CD4-positive, alpha-beta T cell treated with Interleukin-17A for 4 hours (primary cell): ENCODE results near the gene KLRF2.

Experiments used
- DNase-seq: peaks from one replicate; pipeline ENCODE4 v3.0.0-alpha.2; 2020; ENCODE audit warnings: mixed read lengths

Gene KLRF2

GRCh38 chr12:9888665-9889273 is 7.5 kb downstream of the KLRF2 start:
- DNase-seq: no peak

- no peak for DNase-seq
Observed at GRCh38 chr12:9895215-9895971, 14.1 kb downstream of the KLRF2 start.

GRCh38 chr12:9897535-9897934 is 16.2 kb downstream of the KLRF2 start:
- no peak for DNase-seq

GRCh38 chr12:9899209-9899608 is 17.9 kb downstream of the KLRF2 start:
- DNase-seq: no peak

GRCh38 chr12:9900930-9901329 is 19.6 kb downstream of the KLRF2 start:
- no peak for DNase-seq

GRCh38 chr12:9902539-9903228 is 21.4 kb downstream of the KLRF2 start:
- DNase-seq: no peak

- peak; percentile 53 for DNase-seq
Observed at GRCh38 chr12:9906873-9907272, 25.6 kb downstream of the KLRF2 start.

- DNase-seq: no peak
Observed at GRCh38 chr12:9907769-9908168, 26.5 kb downstream of the KLRF2 start.

GRCh38 chr12:9908350-9908749 is 27.1 kb downstream of the KLRF2 start:
- no peak for DNase-seq

- no peak for DNase-seq
Observed at GRCh38 chr12:9909724-9910123, 28.4 kb downstream of the KLRF2 start.

- DNase-seq: no peak
Observed at GRCh38 chr12:9910716-9911421, 29.6 kb downstream of the KLRF2 start.

GRCh38 chr12:9911708-9912107 is 30.4 kb downstream of the KLRF2 start:
- no peak for DNase-seq

- DNase-seq: no peak
Observed at GRCh38 chr12:9919443-9919842, 38.2 kb downstream of the KLRF2 start.

- DNase-seq: no peak
Observed at GRCh38 chr12:9920451-9920850, 39.2 kb downstream of the KLRF2 start.

- DNase-seq: no peak
Observed at GRCh38 chr12:9922429-9922828, 41.1 kb downstream of the KLRF2 start.

- peak; percentile 38 for DNase-seq
Observed at GRCh38 chr12:9925705-9926393, 44.6 kb downstream of the KLRF2 start.

GRCh38 chr12:9926876-9927275 is 45.6 kb downstream of the KLRF2 start:
- DNase-seq: no peak

- no peak for DNase-seq
Observed at GRCh38 chr12:9928607-9929006, 47.3 kb downstream of the KLRF2 start.

GRCh38 chr12:9931245-9931644 is 50.0 kb downstream of the KLRF2 start:
- no peak for DNase-seq

GRCh38 chr12:9932270-9932669 is 51.0 kb downstream of the KLRF2 start, which contains the start of gene CLEC2A:
Gene CLEC2A (minus strand): TSS chr12:9932370. CDS start chr12:9932329, 41 bp downstream.
- DNase-seq: no peak

- no peak for DNase-seq
Observed at GRCh38 chr12:9933958-9934357, 52.7 kb downstream of the KLRF2 start.

GRCh38 chr12:9935026-9935425 is 53.7 kb downstream of the KLRF2 start:
- DNase-seq: no peak

GRCh38 chr12:9936591-9936990 is 55.3 kb downstream of the KLRF2 start:
- no peak for DNase-seq
